Activated CD4-positive, CD25-positive, alpha-beta regulatory T cell treated with anti-CD3 and anti-CD28 coated beads, Interleukin-2, amount 50 U/mL, for 16 hours (primary cell): ENCODE measurements around the gene CHID1.
A peak's percentile ranks its signal among the peaks of the same experiment; 100 is the strongest.

ENCODE experiments used
- DNase-seq: peaks from one replicate; pipeline ENCODE4 v3.0.0-alpha.2; 2020; ENCODE audit warnings: low read depth, low spot score

The CHID1 gene

DNA sequence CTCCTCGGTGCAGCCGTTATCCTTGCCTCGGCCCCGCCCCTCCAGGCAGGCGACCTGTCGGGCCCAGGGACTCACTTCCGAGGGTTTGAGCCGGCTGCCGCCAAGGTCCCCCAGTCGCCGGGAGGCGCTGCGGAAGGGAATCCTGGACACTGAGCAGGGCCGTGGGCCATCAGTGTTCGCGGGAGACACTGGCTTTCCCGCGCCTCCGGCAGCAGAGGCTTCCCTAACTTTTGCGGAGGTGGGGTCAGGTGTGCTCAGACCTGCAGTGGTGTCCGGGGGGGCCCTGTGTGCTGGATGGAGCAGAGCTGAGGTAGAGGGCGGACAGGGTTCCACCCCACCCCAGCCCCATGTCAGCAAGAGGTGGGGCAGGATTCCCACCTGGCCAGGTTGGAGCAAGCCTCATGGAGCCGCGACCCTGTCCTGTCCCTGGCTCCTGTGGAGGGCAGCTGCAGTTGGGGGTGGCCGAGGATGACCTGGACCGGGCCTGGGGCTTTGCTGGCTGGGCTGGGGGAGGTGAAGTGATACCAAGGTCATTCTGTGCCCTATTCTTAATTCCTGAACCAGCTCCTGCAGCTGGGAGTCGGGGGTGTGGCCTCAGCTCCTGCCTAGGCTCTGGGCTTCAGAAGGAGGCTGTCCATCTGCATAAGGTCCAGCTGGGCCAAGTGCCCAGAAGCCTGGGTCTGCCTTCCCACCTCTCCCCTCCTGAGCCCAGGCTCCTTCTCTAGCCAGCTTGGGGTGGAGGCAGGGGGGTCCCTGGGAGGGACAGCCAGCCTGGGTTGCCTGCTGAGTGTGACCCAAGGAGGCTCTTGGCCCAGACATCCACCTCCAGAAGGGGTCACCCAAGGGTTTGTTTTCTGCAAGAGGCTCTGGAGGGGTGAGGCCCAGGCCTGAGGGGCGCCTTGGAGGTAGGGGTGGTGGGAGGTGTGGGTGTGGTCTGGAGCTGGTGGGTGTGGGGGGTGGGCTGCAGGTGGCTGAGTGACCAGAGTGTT is 59.5 kb downstream of the CHID1 start:
- no peak for DNase-seq

DNA sequence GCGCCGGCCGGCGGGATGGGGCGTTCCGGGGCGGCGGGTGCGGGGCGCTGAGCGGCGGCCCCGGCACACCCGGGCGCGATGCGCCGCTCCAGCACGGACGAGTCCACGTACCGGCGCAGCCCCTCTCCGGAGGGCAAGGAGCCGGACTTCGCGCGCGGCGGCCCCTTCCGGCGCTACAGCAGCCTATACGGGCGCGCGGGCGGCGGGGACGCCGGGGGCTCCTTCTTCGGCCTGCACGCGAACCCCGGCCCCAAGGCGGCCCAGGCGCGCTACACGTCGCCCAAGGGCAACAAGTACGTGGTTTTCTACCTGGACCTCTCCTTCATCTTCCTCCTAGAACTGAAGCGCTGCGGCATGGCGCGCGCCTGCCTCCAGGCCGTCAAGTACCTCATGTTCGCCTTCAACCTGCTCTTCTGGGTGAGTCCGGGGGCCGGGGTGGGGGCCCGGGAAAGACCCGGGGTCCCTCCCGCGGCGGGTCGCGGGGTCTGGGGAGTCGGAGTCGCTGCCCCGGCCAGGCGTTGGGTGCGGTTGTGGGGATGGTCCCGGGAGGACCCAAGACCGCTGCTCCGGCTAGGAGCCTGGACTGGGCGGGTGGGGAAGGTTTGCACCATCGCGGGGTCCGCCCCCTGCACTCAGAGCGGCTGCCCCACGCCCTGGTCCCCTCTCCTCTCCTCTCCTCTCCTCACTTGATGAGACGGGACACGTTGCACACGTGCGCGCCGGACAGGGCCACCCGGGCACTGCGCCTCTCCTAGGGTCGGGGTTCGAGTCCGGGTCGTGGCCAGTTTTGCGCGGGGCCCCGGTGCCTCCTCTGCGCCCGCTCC is 60.4 kb downstream of the CHID1 start:
- DNase-seq: no peak

DNA sequence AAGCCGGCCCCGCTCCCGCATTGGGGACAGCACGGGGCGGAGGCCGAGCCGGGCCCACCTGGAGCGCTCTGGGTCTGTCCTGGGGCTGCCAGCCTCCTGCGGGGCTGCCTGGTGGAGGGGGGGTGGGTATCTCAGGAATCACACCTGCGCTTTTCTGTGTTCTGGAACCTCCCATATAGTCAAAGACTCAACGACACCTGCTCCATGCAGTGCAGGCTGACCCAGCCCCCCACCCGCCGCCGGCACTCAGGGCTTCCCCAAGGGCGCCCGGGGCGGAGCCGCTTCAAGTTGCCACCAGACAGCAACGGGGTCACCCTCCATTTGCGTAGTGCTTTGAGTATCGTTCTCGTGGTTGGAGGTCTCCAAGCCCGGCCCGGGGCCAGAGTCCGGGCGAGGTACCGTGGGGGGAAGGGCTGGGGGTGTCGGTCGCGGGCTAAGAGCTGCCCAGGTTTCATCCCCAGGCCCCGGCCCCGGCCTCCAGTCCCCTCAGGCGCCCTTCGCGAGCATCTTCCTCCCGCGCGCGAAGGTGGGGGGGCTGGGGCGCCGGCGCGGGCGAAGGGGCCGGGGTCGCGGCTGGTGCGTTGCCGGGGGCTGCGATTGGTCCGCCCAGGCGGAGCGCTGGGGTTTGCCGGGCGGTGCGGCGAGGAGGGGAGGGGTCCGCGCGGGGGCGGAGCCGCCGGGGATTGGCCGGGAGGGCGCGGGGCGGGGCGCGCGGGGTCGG is 61.3 kb downstream of the CHID1 start:
- DNase-seq: no peak

DNA sequence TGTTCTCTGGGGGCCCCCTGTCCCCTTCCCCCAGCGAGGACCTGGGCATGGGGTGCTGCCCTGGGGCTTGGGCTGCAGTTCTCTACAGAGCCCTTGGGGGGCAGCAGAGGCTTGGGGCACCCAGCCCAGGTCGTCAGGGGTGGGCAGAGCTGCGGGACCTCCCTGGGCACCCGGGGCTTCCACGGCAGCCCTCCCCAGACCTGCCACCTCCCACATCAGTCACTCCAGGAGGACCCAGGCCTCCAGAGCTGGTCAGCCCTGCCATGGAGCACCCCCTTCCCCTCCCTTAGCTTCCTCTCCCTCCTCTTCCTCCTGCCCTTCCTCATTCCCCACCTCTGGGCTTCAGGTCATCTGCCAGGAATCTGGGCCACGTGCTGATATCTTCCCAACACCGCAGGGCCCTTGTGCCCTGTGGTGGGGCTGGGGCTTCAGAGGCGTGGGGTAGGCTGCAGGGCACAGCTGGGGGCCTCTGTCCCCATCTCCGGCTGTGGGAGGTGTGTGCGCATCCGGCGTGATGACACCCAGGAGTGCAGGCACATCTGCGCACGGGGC is 62.2 kb downstream of the CHID1 start:
- no peak for DNase-seq

DNA sequence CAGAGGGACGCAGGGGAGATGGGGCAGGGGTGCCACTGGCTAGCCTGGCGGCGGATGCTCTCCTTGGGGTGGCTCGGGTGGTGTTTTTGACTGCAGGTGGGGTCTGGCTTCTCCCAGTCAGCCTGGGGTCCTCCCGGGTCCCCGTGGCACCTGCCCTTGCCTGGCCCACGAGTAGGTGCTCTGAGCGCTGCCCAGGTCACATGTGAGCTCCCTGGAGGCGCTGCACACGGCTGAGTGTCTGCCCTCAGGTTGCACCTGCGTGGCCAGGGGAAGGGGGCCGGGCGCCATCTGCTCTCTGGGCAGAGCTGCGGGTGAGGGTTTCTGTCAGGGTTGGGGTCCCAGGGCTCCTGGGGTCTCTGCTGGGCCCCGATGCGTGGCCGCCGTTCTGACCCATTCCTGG is 62.7 kb downstream of the CHID1 start:
- DNase-seq: no peak

DNA sequence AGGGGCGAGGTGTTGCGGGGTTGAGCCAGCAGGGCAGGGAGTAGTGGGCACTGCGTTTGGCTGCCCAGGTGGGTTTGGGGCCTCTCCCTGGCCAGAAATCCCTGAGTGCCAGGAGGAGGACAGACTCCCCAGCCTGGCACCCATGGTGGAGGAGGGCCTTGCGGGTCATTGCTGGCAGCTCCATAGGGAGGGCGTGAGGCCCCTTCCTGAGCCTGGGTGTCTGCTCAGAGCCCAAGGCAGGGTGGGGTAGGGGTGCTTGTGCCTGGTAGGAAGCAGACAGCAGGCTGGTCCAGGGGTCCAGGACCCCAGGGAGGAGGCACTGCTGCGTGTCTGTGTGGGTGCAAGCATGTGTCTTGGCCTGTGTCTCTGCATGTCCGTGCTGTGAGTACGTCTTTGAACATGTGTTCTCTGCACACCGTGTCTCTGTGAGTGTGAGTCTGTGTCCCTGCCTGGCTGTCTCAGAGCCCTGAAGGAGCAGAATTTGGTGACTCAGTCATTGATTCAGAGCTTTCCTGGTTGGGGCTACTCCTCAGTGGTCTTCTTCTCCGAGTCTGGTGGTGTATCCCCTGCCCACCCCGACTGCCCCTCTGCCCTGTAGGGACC is 64.0 kb downstream of the CHID1 start:
- DNase-seq: no peak

DNA sequence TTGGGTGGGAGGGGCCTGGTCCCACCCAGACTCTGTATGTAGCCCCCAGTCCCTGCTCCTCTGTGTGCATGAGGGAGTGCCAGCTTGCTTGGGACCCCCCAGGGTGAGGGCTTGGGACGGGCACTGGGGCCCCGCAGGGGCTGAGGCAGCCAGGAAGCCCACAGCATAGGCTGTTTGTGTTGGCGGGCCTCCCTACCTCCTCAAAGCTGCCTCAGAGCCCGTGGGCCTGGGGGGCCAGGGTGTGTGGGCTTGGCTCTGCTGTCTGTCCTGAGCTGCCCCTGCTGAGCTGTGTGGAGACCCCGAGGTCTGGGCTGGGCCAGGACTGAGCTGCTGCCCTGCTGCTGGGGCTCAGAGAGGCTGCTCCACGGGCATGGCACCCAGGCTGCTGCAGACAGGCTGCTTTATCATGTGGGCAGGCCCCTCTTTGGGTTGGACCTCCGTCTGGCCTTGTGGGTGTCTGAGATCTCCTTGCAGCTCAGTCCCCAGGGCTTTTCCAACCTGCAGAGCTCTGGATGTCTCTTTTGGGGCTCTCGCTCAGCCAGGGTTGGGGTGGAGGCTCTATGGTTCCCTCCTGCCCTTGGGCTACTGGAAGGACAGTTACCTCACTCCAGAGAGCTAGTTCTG is 64.6 kb downstream of the CHID1 start:
- DNase-seq: no peak

DNA sequence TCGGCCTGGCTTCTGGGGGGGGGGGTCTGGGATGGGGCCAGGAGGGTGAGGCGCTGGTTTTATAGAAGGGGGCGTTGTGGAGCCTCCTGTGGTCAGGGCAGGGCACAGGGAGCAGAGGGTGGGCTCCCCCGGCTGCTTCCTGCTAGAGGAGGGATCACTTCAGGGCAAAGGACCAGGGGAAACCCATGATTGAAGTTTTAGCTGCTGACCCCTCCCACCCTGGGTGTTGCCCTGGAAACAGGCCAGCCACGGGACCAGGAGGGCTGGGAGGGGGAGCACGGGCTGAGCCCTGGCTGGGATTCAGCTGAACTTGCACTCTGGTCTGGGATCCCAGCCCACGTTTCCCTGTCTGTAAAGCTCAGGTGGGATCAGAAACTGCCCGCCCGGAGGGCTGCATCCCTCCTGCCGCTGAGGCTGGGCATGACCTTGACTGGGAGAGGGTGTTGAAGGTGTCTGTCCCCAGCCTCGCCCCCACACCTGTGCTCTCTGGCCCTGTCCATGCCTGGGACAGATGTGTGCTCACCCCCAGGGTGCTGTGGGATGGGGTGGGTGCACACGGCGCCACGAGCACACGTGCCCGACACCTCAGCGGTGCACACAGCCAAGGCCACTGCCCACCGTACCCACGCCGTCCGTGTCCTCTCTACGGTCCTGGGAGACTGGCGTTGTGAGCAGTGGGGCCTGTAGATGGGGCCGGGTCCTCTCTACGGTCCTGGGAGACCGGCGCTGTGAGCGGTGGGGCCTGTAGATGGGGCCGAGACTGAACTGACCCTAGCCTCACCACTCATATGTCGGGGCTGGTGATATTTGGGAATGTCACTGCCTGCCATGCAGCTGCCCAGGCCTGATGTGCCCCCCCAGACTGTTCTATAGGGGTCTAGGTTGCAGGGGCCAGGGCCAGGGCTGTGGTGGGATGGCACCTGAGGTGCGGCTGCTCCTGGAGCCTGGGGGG is 65.6 kb downstream of the CHID1 start:
- DNase-seq: no peak

DNA sequence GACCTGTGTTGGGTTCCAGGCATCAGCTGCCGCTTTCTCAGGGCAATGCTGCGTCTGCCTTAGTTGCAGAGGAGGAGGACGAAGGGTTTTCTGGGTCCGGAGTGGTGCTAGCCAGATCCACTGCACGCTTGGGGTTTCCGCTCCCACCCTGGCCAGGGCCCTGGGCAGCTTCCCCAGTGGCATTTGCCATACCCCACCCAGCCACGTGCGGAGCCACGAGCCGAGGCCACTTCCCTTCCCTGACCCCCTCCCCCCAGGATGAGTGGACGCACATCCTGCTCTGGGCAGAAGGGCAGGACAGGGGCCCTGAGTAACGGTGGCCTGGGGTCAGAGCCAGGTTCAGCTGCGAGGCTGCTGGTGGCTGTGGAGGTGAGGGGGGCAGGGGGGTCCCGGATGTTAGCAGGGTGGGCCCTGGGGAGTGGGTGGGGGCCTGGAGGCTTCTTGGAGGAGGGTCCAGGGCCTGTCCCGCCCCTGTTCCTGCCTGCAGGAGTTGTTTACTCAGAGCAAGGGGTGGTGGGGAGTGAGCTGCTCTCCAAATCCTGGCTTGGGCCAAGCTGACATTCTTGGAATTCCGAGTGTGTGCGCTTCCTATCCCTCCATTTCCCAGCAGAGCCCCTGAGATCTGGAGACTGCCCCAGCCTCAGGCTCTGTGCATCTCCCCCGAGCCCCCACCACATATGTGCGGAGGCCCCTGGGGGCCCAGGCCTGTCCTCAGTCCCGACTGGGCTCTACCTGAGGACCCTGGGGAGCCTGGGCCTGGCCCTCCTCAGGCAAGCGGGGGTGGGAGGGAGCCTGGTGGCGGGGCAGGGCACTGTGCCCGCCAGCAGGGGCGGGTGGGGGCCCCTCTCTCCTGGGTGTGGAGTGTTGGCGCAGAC is 66.6 kb downstream of the CHID1 start:
- no peak for DNase-seq

DNA sequence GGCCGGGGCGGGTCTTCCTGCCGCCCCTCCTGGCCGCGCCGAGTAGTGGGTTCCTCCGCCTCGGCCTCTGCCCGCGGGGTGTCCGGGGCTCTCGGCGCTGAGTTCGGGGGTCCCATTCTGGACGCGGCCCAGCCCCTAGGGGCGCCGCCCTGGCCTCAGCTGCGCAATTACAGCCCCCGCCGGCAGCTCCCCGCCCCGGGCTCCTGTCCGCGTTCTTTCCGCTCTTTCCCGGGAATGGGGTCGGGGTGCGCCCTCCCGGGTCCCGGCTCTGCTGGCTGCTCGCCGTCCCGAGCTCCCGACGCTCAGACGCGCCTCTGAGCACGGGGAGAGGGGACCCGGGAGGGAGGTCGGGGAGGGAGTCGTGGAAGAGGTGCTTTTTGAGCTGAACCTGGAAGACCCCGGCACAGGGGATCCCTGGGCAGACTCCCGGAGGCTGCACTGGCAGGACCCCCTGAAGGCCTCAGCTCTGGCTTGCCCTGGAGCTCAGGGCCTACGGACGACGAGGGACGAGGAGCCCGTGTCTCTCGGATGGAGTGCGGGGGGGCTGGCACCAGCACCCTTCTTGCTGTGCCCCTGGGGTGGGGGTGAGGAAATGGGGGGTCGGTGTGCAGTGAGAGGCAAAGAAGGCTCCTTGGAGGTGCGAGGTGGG is 67.4 kb downstream of the CHID1 start:
- DNase-seq: no peak

DNA sequence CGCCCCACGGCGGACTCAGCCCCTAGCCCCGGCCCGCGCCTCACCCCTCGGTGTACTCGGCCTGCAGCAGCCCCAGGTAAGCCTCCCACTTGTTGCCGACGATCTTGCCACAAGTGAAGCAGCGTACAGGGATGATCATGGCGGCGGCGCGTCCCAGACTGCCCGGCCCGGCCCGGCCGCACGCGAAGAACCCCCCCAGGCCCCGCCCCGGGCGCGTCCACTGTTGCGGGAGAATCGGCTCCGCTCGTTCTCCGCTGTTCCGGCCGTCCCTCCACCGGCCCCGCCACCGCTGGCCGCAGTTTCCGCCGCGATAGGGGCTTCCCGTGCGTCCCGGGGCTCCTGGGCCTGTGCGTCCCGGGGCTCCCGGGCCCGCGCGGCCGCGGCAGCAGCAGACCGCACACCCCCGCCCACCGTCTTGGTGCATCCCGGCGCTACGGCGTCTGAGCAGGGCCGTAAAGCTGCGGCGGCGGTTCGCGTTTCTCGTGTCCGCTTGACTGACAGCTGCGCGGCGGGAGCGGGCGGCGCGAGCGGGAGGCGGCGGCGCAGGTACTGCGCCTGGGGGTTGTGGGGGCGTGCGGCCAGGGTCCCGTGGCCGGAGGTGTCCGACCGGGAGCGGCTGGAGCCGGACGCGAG is 68.1 kb downstream of the CHID1 start, which contains the start of the genes POLR2L and TSPAN4:
POLR2L (minus strand) TSS at position 160 of the 633 bp plus-strand sequence; CDS start at position 139, 21 bp downstream.
TSPAN4 (plus strand) TSS at position 483 of the 633 bp plus-strand sequence. CDS start 7,453 bp downstream, outside the sequence.
- peak; percentile 78 for DNase-seq

DNA sequence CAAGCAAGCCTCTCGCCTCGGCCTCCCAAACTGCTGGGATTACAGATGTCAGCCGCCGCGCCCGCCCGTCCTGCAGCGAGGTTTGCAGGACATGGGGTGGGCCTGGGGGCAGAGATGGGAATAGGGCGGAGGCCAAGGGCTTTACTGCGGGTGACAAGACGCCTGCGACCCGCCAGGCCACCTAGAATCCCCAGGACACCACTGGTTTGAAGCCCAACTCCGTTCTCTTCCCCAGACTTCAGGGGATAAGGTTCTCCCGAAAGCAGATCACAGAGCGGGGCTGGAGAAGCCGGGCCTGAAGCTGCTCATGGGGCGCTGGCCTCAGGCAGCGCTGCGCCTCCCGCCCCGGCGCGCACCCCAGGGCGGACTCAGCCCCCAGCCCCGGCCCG is 68.6 kb downstream of the CHID1 start:
- DNase-seq: no peak

DNA sequence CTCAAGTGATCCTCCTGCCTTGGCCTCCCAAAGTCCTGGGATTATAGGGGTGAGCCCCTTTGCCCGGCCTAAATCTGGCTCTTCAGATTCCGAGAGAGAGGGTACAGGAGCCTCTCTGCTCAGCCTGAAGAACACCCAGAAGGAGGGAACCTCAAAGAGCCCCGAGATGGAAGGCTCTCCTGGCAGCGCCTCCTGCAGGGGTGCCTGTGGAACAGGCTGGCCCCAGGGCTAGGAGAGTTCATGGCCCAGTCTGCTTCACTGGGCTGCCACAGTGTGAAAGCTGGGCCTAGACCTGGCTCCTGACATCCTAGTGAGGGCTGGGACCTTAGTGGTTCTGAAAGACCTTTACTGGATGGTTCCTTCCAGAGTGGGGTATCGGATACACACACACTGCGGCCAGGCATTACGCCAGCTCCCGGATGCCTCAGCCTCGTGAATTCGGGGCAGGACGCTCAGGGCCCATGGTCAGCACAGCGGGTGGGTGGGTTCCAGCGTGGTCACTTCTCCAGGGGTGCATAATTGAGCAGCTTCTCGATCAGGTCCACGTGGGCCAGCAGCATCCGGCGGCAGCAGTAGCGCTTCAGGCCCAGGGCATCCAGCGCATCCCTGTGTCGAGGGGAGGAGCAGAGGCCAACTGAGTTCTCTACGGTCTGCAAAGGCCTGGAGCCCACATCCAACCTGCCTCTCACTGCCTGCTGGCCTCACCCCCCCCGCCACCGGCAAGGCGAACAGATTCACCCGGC is 70.6 kb downstream of the CHID1 start:
- DNase-seq: no peak

DNA sequence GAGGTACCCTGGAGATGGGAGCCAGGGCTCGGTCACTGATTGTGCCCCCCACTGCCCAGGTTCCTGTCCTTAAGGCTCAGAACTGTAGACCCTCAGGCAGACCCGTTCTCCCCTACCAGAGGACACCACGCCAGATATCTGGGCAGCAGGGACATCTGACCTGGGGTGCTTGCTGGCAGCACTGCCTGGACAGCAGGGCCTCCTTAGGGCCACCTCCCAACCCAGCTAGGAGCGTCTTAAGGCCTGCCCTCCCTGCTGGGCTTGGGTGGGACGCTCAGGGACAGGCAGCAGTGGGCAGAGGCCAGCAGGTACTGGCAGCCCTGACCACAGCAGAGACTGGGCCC is 71.4 kb downstream of the CHID1 start:
- DNase-seq: no peak

DNA sequence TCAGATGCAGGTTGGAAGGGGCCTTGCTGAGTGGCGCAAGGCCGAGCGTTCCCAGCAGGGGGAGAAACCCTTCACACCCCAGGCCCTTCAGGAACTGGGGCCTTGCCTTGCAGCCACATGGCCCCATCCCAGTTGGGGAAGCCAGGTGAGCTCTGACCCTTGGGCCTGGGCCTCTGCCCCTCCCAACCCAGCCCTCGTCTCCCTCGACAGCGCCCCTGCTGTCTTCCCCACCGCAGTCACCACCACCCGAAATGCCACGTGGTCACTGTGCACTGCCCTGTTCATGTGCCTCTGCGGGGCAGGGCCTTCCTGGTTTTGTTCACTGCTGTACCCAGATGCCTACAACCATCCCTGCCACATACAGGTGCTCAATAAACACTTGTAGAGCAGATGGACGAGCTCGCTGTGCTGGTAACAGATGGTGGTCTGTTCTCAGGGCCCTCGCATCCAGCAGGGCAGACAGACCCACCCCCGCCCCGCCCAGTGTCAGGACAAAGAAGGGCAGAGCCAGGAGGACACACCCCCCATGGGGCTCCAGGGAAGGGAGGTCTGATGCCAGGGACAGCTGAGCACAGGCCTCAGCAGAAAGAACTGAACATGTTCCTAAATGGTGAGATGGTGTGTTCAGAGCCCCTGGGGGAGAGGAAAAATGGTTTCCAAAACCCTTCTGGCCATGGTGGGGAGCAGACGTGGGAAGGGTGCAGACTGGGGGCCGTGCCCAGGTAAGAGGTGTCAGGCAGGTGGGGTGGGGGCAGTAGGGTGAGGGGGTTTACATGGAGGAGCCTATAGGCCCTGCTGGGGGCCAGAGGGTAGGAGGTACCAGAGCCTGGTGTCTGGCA is 72.0 kb downstream of the CHID1 start:
- no peak for DNase-seq

DNA sequence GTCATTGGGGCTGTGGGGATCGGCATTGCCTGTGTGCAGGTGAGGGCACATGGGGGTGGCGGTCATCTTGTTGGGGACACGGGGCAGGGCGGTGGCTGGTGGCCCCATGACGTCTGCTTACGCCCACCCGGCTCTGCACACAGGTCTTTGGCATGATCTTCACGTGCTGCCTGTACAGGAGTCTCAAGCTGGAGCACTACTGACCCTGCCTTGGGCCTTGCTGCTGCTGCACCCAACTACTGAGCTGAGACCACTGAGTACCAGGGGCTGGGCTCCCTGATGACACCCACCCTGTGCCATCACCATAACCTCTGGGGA is 72.7 kb downstream of the CHID1 start:
- no peak for DNase-seq
